Hepatocyte (in vitro differentiated cells): Measurements from ENCODE around the gene FIGNL2. TPM values are rescaled to one million over a fixed set of nuclear protein-coding genes. Genes with fewer than 3 reads are reported as not detected.

ENCODE experiments used
- DNase-seq: peaks from one replicate; pipeline ENCODE4 v3.0.0-alpha.2; 2016; ENCODE audit warnings: low spot score
- H2AFZ ChIP-seq: fragments of 200-600 bp; sonication (generic); 2 replicates; pipeline ENCODE4 v1.6.0; 2016; ENCODE audit warnings: antibody characterized with exemption, mild to moderate bottlenecking
- H3K27ac ChIP-seq: fragments of 200-600 bp; sonication (generic); 2 replicates; pipeline ENCODE4 v1.5.1; 2016; ENCODE audit warnings: mild to moderate bottlenecking
- H3K27me3 ChIP-seq: fragments of 200-600 bp; sonication (generic); 2 replicates; pipeline ENCODE4 v1.6.1; 2016
- H3K36me3 ChIP-seq: fragments of 200-600 bp; sonication (generic); replicated peaks from 2 replicates; pipeline ENCODE4 v1.5.1; 2016; ENCODE audit warnings: low read depth; ENCODE audit not compliant: insufficient read depth
- H3K4me1 ChIP-seq: fragments of 200-600 bp; sonication (generic); 2 replicates; pipeline ENCODE4 v1.5.1; 2016; ENCODE audit warnings: mild to moderate bottlenecking, moderate library complexity; ENCODE audit not compliant: insufficient read depth
- H3K4me2 ChIP-seq: fragments of 200-600 bp; sonication (generic); 2 replicates; pipeline ENCODE4 v1.6.0; 2016
- H3K4me3 ChIP-seq: fragments of 200-600 bp; sonication (generic); 2 replicates; pipeline ENCODE4 v1.5.1; 2016; ENCODE audit warnings: mild to moderate bottlenecking
- H3K79me2 ChIP-seq: fragments of 200-600 bp; sonication (generic); 2 replicates; pipeline ENCODE4 v1.6.0; 2017; ENCODE audit warnings: mild to moderate bottlenecking
- H3K9me2 ChIP-seq: fragments of 200-600 bp; sonication (generic); replicated peaks from 2 replicates; pipeline ENCODE4 v1.6.0; 2017; ENCODE audit warnings: mild to moderate bottlenecking; ENCODE audit not compliant: insufficient read depth
- H3K9me3 ChIP-seq: fragments of 200-600 bp; sonication (generic); 2 replicates; pipeline ENCODE4 v1.5.1; 2016; ENCODE audit warnings: low read depth, mild to moderate bottlenecking
- H4K20me1 ChIP-seq: fragments of 200-600 bp; sonication (generic); 2 replicates; pipeline ENCODE4 v1.6.0; 2016; ENCODE audit warnings: mild to moderate bottlenecking; ENCODE audit not compliant: insufficient read depth, poor library complexity, severe bottlenecking
- CTCF ChIP-seq: fragments of 200-600 bp; sonication (generic); IDR thresholded peaks from 2 replicates; pipeline ENCODE4 v1.5.1; 2016; ENCODE audit warnings: antibody characterized with exemption, mild to moderate bottlenecking; ENCODE audit not compliant: poor library complexity
- EZH2 ChIP-seq: fragments of 200-600 bp; sonication (generic); IDR thresholded peaks from 2 replicates; pipeline ENCODE4 v1.6.1; 2016; ENCODE audit warnings: antibody characterized with exemption, mild to moderate bottlenecking, borderline replicate concordance
- EZH2phosphoT487 ChIP-seq: fragments of 200-600 bp; sonication (generic); IDR thresholded peaks from one replicate; pipeline ENCODE4 v1.6.1; 2018; ENCODE audit warnings: antibody characterized with exemption, mild to moderate bottlenecking, low read depth, moderate library complexity; ENCODE audit not compliant: unreplicated experiment, severe bottlenecking
- WGBS: methylation state at CpG from one replicate; pipeline ENCODE4 v1.1.6; 2016; ENCODE audit warnings: low lambda C conversion rate; ENCODE audit errors: missing lambda C conversion rate; 5-methylcytosine and 5-hydroxymethylcytosine counted together
- polyA plus RNA-seq: library from polyadenylated mRNA; unstranded; fragments of >200 nt; fragmentation: Nextera tagmentation; extraction: Ambion mirVana; gene quantifications from 2 replicates; pipeline ENCODE4 v1.2.1, GENCODE V29; 2016
- total RNA-seq: library from RNA; depleted of rRNA; stranded (reverse); fragments of >200 nt; gene quantifications from 2 replicates; pipeline ENCODE4 v1.2.3, GENCODE V29; 2014

FIGNL2 gene
- total and polyA plus RNA-seq, 2 experiments from 2014 or later = 1.1 to 3.2 TPM

- no peak overlapping the region for H3K27ac ChIP-seq
- TF ChIP-seq EZH2phosphoT487 (no peak), CTCF (no peak), EZH2 (no peak)
- H3K9me3 ChIP-seq = no peaks in the 10 kb centered on the region
- no peak overlapping the region for H3K4me2 ChIP-seq
- H3K79me2 ChIP-seq = peaks cover 58% of the 10 kb centered on the region
- no peak overlapping the region for H3K4me3 ChIP-seq
- peaks cover 11% of the 10 kb centered on the region for H3K4me1 ChIP-seq
- peaks cover 7% of the 10 kb centered on the region for H4K20me1 ChIP-seq
- H2AFZ ChIP-seq = no peak overlapping the region
- H3K36me3 ChIP-seq = no peaks in the 10 kb centered on the region
- WGBS = 74% methylated on average over 5 of the region's 5 CpGs
- no peaks in the 10 kb centered on the region for H3K9me2 ChIP-seq
- DNase-seq = no peak
- no peaks in the 10 kb centered on the region for H3K27me3 ChIP-seq
These were observed 9.1 kb downstream of the FIGNL2 start for GRCh38 chr12:51839310-51839947.

- peaks cover 11% of the 10 kb centered on the region for H3K4me1 ChIP-seq
- no peak for DNase-seq
- H3K4me3 ChIP-seq = no peak overlapping the region
- WGBS = 75% methylated on average over 4 of the region's 4 CpGs
- TF ChIP-seq EZH2 (no peak), CTCF (no peak), EZH2phosphoT487 (no peak)
- no peaks in the 10 kb centered on the region for H3K9me3 ChIP-seq
- H3K27ac ChIP-seq = no peak overlapping the region
- H3K4me2 ChIP-seq = no peak overlapping the region
- peaks cover 52% of the 10 kb centered on the region for H3K79me2 ChIP-seq
- no peaks in the 10 kb centered on the region for H3K27me3 ChIP-seq
- H2AFZ ChIP-seq = no peak overlapping the region
- no peaks in the 10 kb centered on the region for H3K9me2 ChIP-seq
- peaks cover 7% of the 10 kb centered on the region for H4K20me1 ChIP-seq
- H3K36me3 ChIP-seq = no peaks in the 10 kb centered on the region
These were observed 9.8 kb downstream of the FIGNL2 start for GRCh38 chr12:51838762-51839161.

- no peak for DNase-seq
- Histone ChIP-seq H3K4me3 (no peak overlapping the region), H3K27me3 (no peaks in the 10 kb centered on the region), H4K20me1 (peaks cover 7% of the 10 kb centered on the region), H3K9me3 (no peaks in the 10 kb centered on the region), H3K4me1 (peaks cover 11% of the 10 kb centered on the region), H3K27ac (no peak overlapping the region), H3K79me2 (peaks cover 48% of the 10 kb centered on the region), H3K4me2 (no peak overlapping the region), H2AFZ (no peak overlapping the region), H3K36me3 (no peaks in the 10 kb centered on the region), H3K9me2 (no peaks in the 10 kb centered on the region)
- 62% methylated on average over 4 of the region's 4 CpGs for WGBS
- no peak for TF ChIP-seq EZH2phosphoT487
- TF ChIP-seq EZH2 = no peak
- no peak for TF ChIP-seq CTCF
These were observed 10.5 kb downstream of the FIGNL2 start for GRCh38 chr12:51838036-51838435.
